GM18498 (cell line): ENCODE results near the gene FAM89B.

Experiments
- ATAC-seq: cut with Tn5 transposase; IDR thresholded peaks from one replicate; pipeline ENCODE4 v1.9.1; 2021; ENCODE audit warnings: mild to moderate bottlenecking, moderate library complexity; ENCODE audit not compliant: unreplicated experiment

Gene FAM89B

GRCh38 chr11:65538915-65539743, 33.2 kb upstream of the FAM89B start:
- ATAC-seq = no peak

- ATAC-seq = peak; percentile 58
Measured at GRCh38 chr11:65539744-65540289, 32.5 kb upstream of the FAM89B start.

- ATAC-seq = peak; percentile 76
Measured at GRCh38 chr11:65540290-65541092, 31.8 kb upstream of the FAM89B start.

- no peak for ATAC-seq
Measured at GRCh38 chr11:65541093-65541982, 31.0 kb upstream of the FAM89B start.

- ATAC-seq = no peak
Measured at GRCh38 chr11:65542738-65543390, 29.5 kb upstream of the FAM89B start.

- no peak for ATAC-seq
Measured at GRCh38 chr11:65545853-65546216, 26.5 kb upstream of the FAM89B start.

- peak; percentile 79 for ATAC-seq
Measured at GRCh38 chr11:65546217-65546958, 25.9 kb upstream of the FAM89B start.

- no peak for ATAC-seq
Measured at GRCh38 chr11:65547446-65548125, 24.8 kb upstream of the FAM89B start.

- ATAC-seq = no peak
Measured at GRCh38 chr11:65548395-65548794, 23.9 kb upstream of the FAM89B start.

GRCh38 chr11:65549096-65549495, 23.2 kb upstream of the FAM89B start:
- no peak for ATAC-seq

GRCh38 chr11:65551572-65552387, 20.6 kb upstream of the FAM89B start:
- peak; percentile 72 for ATAC-seq

- no peak for ATAC-seq
Measured at GRCh38 chr11:65552388-65552951, 19.9 kb upstream of the FAM89B start.

- ATAC-seq = no peak
Measured at GRCh38 chr11:65553301-65554001, 18.9 kb upstream of the FAM89B start.

- no peak for ATAC-seq
Measured at GRCh38 chr11:65554057-65554818, 18.1 kb upstream of the FAM89B start.

GRCh38 chr11:65554842-65555430, 17.4 kb upstream of the FAM89B start:
- no peak for ATAC-seq

- no peak for ATAC-seq
Measured at GRCh38 chr11:65555693-65556231, 16.6 kb upstream of the FAM89B start.
